GM13976 (cell line): ENCODE data around the gene IFIT1.

Source experiments
- DNase-seq: peaks from one replicate; pipeline ENCODE4 v3.0.0; 2012; ENCODE audit warnings: low spot score
- in situ Hi-C: fragments of 300-500 bp; cut with MboI; formaldehyde crosslinking; loops from one replicate; pipeline ENCODE4 v1.12.0; 2022; ENCODE audit warnings: low sequenced_read_pairs, mixed read lengths, inconsistent platforms; ENCODE audit not compliant: unreplicated experiment
- TF ChIP-seq, protein P1 (sequence below): IDR thresholded peaks from 2 replicates; pipeline ENCODE4 v1.5.1; 2012; ENCODE audit warnings: borderline replicate concordance, mild to moderate bottlenecking; ENCODE audit not compliant: insufficient read depth; ENCODE audit errors: extremely low read depth, missing control alignments, control extremely low read depth

Gene IFIT1

DNA sequence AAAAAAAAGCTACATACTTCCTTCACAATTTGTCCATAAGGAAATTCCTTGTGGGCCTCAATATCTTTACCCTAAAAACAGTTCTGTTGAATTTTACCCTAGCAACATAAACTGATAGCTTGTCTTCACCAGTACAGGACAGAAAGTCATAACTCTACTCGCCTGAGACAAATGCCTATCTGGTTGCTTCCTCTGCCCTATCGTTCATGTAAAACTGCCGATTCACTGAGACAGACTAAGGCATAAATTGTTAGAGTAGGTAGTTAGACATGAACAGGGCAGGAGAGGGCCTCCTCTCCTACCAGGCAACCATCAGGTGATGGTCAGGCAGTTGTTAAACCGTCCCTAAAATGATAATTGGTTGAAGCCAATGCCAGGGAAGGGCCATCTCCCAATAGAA is 39.6 kb upstream of the IFIT1 start:
- in situ Hi-C loops: no loop called here
- DNase-seq: no peak

DNA sequence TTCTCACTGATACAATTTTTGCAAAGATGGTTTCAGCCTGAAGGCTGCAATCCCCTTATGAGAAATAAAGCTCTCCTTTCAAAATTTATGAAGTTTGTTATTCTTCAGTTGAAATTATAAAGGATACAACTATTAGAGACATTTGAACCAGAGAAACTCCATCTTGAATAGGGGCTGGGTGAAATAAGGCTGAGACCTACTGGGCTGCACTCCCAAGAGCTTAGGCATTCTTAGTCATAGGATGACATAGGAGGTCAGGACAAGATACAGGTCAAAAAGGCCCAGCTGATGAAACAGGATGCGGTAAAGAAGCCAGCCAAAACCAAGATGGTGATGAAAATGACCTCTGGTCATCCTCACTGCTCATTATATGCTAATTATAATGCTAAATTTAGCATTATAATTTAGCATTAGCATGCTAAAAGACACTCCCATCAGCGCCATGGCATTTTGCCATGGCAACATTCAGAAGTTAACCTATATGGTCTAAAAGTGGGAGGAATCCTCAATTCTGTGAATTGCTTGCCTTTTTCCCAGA is 37.0 kb upstream of the IFIT1 start:
- TF ChIP-seq, protein P1, sequence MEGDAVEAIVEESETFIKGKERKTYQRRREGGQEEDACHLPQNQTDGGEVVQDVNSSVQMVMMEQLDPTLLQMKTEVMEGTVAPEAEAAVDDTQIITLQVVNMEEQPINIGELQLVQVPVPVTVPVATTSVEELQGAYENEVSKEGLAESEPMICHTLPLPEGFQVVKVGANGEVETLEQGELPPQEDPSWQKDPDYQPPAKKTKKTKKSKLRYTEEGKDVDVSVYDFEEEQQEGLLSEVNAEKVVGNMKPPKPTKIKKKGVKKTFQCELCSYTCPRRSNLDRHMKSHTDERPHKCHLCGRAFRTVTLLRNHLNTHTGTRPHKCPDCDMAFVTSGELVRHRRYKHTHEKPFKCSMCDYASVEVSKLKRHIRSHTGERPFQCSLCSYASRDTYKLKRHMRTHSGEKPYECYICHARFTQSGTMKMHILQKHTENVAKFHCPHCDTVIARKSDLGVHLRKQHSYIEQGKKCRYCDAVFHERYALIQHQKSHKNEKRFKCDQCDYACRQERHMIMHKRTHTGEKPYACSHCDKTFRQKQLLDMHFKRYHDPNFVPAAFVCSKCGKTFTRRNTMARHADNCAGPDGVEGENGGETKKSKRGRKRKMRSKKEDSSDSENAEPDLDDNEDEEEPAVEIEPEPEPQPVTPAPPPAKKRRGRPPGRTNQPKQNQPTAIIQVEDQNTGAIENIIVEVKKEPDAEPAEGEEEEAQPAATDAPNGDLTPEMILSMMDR: no peak
- in situ Hi-C loops: no loop called here
- DNase-seq: no peak

More for the DNA sequence above, 39.6 kb upstream of the IFIT1 start:
- TF ChIP-seq, protein P1: no peak

DNA sequence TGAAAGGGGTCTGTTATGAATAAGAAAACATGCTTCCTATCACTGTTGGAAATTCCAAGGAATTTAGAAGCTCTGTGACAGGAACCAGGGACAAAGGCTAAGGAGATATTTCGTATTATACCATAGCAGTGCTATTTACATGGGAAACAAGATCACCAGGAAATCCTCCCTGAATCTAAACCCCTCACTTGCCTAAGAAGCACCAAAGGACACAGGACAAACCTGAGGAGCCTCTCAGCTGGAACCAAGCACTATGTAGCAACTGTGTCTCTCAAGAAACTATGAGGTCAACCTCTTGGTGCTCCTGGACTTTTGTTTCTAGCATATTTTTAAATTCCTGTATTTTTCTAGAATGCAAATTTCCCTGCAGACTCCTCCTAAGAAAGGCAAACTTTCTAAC is 35.3 kb upstream of the IFIT1 start:
- DNase-seq: no peak
- in situ Hi-C loops: no loop called here

DNA sequence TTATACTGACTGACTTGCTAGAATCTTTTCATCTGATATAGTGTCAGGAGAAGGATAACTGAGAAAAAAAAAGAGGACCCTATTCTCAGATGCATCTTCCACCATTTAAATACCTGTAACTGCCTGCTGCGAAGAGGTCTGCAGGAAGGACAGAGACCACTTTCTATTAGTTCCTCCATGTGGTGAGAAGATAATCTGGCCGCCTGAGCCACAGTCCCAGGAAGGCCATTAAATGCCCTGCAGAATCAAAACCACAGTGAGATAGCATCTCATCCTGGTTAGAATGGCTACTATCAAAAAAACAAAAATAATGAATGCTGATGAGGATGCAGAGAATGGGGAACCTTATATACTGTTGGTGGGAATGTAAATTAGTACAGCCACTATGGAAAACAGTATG is 34.4 kb upstream of the IFIT1 start:
- no peak for DNase-seq
- TF ChIP-seq, protein P1: no peak
- in situ Hi-C loops: no loop called here

More for the DNA sequence above, 35.3 kb upstream of the IFIT1 start:
- TF ChIP-seq, protein P1: no peak

DNA sequence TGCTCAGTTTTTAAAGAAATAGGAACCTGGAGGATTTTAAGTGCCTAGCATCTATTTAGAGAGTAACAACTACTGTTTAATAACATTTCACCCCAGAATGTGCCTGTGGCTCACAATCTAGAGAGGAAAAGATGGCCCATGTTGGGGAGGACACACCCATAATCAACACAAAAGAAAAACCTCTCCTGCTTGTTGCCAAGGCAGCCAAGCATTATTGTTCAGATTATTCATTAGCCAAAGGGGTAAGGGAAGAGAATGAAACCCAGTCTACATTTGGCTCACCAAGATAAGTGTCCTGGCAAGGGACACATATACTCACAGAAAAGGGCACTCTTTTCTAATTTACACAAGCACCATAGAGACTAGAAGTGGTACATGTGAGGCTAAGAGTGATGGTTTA is 32.3 kb upstream of the IFIT1 start:
- TF ChIP-seq, protein P1: no peak
- DNase-seq: no peak
- in situ Hi-C loops: no loop called here

DNA sequence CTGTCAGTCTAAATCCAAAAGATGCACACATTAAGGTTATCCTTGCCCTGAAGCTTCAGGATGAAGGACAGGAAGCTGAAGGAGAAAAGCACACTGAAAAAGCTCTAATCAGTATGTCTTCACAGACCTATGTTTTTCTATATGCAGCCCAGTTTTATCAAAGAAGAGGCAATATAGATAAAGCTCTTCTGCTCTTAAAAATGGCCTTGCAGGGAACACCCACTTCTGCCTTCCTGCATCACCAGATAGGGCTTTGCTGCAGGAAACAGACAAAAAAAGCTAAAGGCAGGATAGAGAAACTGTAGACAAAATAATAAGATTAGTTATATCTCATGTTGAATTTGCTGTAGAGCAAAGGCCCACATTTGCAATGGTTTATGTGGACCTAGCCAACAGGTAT is 29.5 kb upstream of the IFIT1 start:
- TF ChIP-seq, protein P1: no peak
- no peak for DNase-seq
- in situ Hi-C loops: no loop called here
